Heart left ventricle (tissue), 16 donors: ENCODE measurements around the gene FBXO36. TPM values are rescaled to one million over a fixed set of nuclear protein-coding genes. Genes with fewer than 3 reads are reported as not detected.
"Not testable (repeated sequence)": the region's sequence is repeated elsewhere in the genome, so short reads cannot be mapped to it uniquely, and the experiment has no call there.

Experiments used
- ATAC-seq, 4 donors: fragments of 200-7000 bp; cut with Tn5 transposase; one replicate each; pipeline ENCODE4 v1.9.1; 2020 to 2022; ENCODE audit warnings: moderate library complexity in 4 of 4, mild to moderate bottlenecking in 3 of 4, moderate number of reproducible peaks in 1 of 4
- DNase-seq, 5 donors: peaks; one replicate each; pipeline ENCODE4 v3.0.0-alpha.2; 2020
- H3K27ac ChIP-seq, 12 donors: fragments of 200-600 bp; sonication (generic) in 4 of 12; one replicate each; pipeline versions ENCODE4 v1.5.0 to v1.8.0; 2016 to 2022; ENCODE audit warnings: mild to moderate bottlenecking in 2 of 12
- H3K27me3 ChIP-seq, 9 donors: fragments of 200-600 bp; sonication (generic) in 2 of 9; one replicate each; pipeline versions ENCODE4 v1.5.1 to v1.8.0; 2016 to 2022; ENCODE audit warnings: mild to moderate bottlenecking in 3 of 9
- H3K36me3 ChIP-seq, 9 donors: fragments of 200-600 bp; sonication (generic) in 2 of 9; one replicate each; pipeline versions ENCODE4 v1.5.0 to v1.8.0; 2018 to 2022; ENCODE audit warnings: mild to moderate bottlenecking in 2 of 9
- H3K4me1 ChIP-seq, 12 donors: fragments of 200-600 bp; sonication (generic) in 4 of 12; one replicate each; pipeline versions ENCODE4 v1.5.0 to v1.8.0; 2016 to 2022; ENCODE audit warnings: mild to moderate bottlenecking in 3 of 12
- H3K4me3 ChIP-seq, 12 donors: fragments of 200-600 bp; sonication (generic) in 4 of 12; one replicate each; pipeline versions ENCODE4 v1.5.0 to v1.8.0; 2017 to 2022; ENCODE audit warnings: mild to moderate bottlenecking in 9 of 12, moderate library complexity in 4 of 12
- H3K9me3 ChIP-seq, 12 donors: fragments of 200-600 bp; sonication (generic) in 4 of 12; one replicate each; pipeline versions ENCODE4 v1.5.0 to v1.8.0; 2016 to 2022; ENCODE audit warnings: mild to moderate bottlenecking in 1 of 12
- POLR2A ChIP-seq, 2 donors: fragments of 450-650 bp; IDR thresholded peaks; one replicate each; pipeline ENCODE4 v1.6.1; 2017; ENCODE audit warnings: antibody characterized with exemption in 2 of 2, mild to moderate bottlenecking in 2 of 2, moderate library complexity in 2 of 2
- WGBS, 4 donors: extraction: QIAGEN DNeasy Blood & Tissue Kit in 2 of 4; methylation state at CpG; one replicate each; pipeline versions ENCODE4 v1.1.5 to v1.1.7; 2013 to 2018; 5-methylcytosine and 5-hydroxymethylcytosine counted together
- intact Hi-C, 10 donors: fragments of 100-400 bp; cut with DNase I; formaldehyde crosslinking; loops; one replicate each; pipeline versions ENCODE4 v1.11.1 to v1.14.2; 2022
- polyA plus RNA-seq, 2 donors: library from polyadenylated mRNA; stranded (reverse); fragments of 200-250 nt; gene quantifications; one replicate each; pipeline ENCODE4 v1.2.3, GENCODE V29; 2013
- total RNA-seq, 9 donors: library from RNA; depleted of rRNA in 2 of 9; stranded (reverse); fragments of >200 nt in 2 of 9; fragmentation: NEBNext Ultra II Directional in 3 of 9; extraction: Animal tissue kit (Norgen Biotek cat#: 25700) in 3 of 9; gene quantifications; one replicate each; pipeline versions ENCODE4 v1.1.0 to v1.2.4, GENCODE V29; 2016 to 2023
- TF ChIP-seq, protein P1 (sequence below), 12 donors: fragments of 200-600 bp; sonication (generic) in 4 of 12; IDR thresholded peaks; one replicate each; pipeline versions ENCODE4 v1.5.0 to v1.8.0; 2018 to 2022; ENCODE audit warnings: antibody characterized with exemption in 12 of 12, mild to moderate bottlenecking in 5 of 12
- donor health status: ischemic (EF 13 %, LVEDD 7.1; RV severe dilation, severe dysfunction).
- donor health status: healthy with polysubstance abuse.
- donor health status: DM: no; HTN: yes; CAD: no.
- donor health status: DM: no; HTN: no; CAD: no.
- donor health status: ischemic (EF 25% LVEDD 6.9; RV normal size, moderate dysfunction).
- donor health status: ischemic (EF 25% LVEDD 5.7; RV mildly dilated, moderate dysfunction).
- donor health status: healthy.
- donor health status: DM: yes; HTN: yes; CAD: no.
- donor health status: ischemic (EF 35%, LVEDD 5.7; RV mildly dilated, moderate dysfunction).
- donor health status: nonischemic (EF 11% LVEDD 7.7; RV severe dilation, severe dysfunction).
- donor health status: DM: yes; HTN: yes; CAD: no.
- donor health status: PGD.
- donor health status: ischemic (EF 29% LVEDD 5.4; RV normal size, mild dysfunction).
- donor health status: nonischemic (EF 23%, LVEDD 6.1; RV moderate dilation, normal function).

The FBXO36 gene
- total and polyA plus RNA-seq, 11 donors = 0.23 to 1.9 (median 1.1) TPM

DNA sequence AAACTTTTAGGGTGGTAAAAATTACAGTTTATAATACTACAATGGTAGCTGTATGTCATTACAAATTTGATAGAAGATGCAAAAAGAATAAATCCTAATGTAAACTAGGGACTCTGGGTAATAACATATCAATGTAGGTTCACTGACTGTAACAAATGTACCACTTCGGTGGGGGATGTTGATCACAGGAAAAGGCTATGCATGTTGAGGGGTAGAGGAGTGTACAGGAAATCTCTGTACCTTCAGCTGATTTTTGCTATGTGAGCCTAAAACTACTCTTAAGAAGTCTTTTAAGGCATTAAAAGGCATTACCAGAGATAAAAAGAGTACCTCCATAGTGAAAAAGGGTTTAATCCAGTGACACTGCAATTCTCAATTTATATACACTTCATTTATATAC is 25.4 kb upstream of the FBXO36 start:
- Histone ChIP-seq H3K27ac (no peak overlapping the region), H3K9me3 (no peaks in the 10 kb centered on the region), H3K4me3 (no peak overlapping the region), H3K4me1 (peaks cover 0 to 55% (median 20%) of the 10 kb centered on the region in 12 donors), H3K27me3 (no peaks in the 10 kb centered on the region), H3K36me3 (peaks cover 0 to 11% (median 0%) of the 10 kb centered on the region in 9 donors)
- 39 to 69% (median 48%) methylated on average over 1 of the region's 1 CpG for WGBS, 4 donors
- intact Hi-C loops = no loop called here
- TF ChIP-seq, protein P1, sequence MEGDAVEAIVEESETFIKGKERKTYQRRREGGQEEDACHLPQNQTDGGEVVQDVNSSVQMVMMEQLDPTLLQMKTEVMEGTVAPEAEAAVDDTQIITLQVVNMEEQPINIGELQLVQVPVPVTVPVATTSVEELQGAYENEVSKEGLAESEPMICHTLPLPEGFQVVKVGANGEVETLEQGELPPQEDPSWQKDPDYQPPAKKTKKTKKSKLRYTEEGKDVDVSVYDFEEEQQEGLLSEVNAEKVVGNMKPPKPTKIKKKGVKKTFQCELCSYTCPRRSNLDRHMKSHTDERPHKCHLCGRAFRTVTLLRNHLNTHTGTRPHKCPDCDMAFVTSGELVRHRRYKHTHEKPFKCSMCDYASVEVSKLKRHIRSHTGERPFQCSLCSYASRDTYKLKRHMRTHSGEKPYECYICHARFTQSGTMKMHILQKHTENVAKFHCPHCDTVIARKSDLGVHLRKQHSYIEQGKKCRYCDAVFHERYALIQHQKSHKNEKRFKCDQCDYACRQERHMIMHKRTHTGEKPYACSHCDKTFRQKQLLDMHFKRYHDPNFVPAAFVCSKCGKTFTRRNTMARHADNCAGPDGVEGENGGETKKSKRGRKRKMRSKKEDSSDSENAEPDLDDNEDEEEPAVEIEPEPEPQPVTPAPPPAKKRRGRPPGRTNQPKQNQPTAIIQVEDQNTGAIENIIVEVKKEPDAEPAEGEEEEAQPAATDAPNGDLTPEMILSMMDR (IDR thresholded peaks at IDR 0.05) = no peak
- no peak for TF ChIP-seq POLR2A (IDR thresholded peaks at IDR 0.05)
- no peak for ATAC-seq
- no peak for DNase-seq

DNA sequence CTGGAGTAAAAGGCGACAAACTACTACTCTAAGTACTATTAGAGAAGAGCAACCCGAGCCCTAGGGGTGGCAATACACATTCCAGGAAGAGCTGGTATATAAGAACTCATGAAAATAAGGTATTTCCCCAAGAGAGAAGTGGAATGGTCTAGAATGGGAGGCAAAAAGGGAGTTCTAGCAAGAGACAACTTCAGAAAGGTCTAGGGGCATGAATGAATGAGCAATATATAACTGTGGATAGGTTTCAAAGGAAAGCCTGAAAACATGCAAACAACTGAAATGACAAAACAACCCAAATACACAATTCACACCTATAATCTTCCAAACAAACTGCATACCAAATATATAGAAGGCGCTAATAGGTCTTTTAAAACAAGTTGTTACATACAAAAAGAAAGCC is 22.7 kb upstream of the FBXO36 start:
- WGBS, 4 donors = 82 to 89% (median 88%) methylated on average over 3 of the region's 3 CpGs
- Histone ChIP-seq H3K27me3 (no peaks in the 10 kb centered on the region), H3K9me3 (no peaks in the 10 kb centered on the region), H3K36me3 (peaks cover 0 to 25% (median 9%) of the 10 kb centered on the region in 9 donors), H3K4me1 (peaks cover 4 to 58% (median 22%) of the 10 kb centered on the region in 12 donors), H3K4me3 (no peak overlapping the region), H3K27ac (no peak overlapping the region)
- no peak for TF ChIP-seq POLR2A (IDR thresholded peaks at IDR 0.05)
- TF ChIP-seq, protein P1 (IDR thresholded peaks at IDR 0.05) = no peak
- DNase-seq (no peak), ATAC-seq (no peak)
- intact Hi-C loops = loop anchor here in 1 of 10 donors (10.0 kb wide), 1 partner anchor 45 kb away; no protein-coding TSS in a partner anchor

DNA sequence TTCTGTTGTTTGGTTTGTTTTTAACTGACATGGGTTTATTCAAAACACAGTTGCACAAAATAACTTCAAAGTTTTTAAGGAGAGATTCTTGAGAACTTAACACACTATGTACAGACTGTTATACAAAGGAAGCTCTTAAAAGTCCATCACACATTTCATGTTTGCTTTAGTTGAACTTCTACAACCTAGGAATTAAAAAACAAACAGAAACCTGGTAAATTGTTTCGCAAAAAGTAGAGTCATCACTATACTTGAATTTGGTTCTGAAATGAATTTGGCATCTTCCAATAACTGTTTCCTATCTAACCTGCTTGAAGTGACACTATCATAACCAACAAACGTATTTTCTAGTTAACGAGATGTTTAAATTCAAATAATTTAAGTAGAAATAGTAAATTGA is 22.3 kb upstream of the FBXO36 start:
- Histone ChIP-seq H3K9me3 (no peaks in the 10 kb centered on the region), H3K4me1 (peaks cover 4 to 53% (median 21%) of the 10 kb centered on the region in 12 donors), H3K4me3 (no peak overlapping the region), H3K27me3 (no peaks in the 10 kb centered on the region), H3K36me3 (peaks cover 0 to 29% (median 9%) of the 10 kb centered on the region in 9 donors), H3K27ac (no peak overlapping the region)
- TF ChIP-seq, protein P1 (IDR thresholded peaks at IDR 0.05) = no peak
- TF ChIP-seq POLR2A (IDR thresholded peaks at IDR 0.05) = no peak
- ATAC-seq (no peak), DNase-seq (no peak)
- WGBS, 4 donors = 93 to 95% (median 94%) methylated on average over 3 of the region's 3 CpGs
- intact Hi-C loops = loop anchor here in 1 of 10 donors (10.0 kb wide), 1 partner anchor 45 kb away; no protein-coding TSS in a partner anchor

DNA sequence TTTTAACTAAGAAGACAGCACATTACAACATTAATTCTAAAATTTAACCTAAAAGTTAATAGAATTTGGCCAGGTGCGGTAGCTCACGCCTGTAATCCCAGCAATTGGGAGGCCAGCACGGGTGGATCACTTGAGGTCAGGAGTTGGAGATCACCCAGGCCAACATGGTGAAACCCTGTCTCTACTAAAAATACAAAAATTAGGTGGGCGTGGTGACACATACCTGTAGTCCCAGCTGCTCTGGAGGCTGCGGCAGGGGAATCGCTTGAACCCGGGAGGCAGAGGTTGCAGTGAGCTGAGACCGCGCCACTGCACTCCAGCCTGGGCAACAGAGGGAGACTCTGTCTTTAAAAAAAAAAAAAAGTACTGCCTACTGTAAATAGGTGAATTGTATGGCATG is 21.8 kb upstream of the FBXO36 start:
- H3K4me3 ChIP-seq = not testable (repeated sequence)
- WGBS, 4 donors = 92 to 97% (median 95%) methylated on average over 9 of the region's 9 CpGs
- H3K36me3 ChIP-seq = peaks cover 0 to 31% (median 9%) of the 10 kb centered on the region in 9 donors

DNA sequence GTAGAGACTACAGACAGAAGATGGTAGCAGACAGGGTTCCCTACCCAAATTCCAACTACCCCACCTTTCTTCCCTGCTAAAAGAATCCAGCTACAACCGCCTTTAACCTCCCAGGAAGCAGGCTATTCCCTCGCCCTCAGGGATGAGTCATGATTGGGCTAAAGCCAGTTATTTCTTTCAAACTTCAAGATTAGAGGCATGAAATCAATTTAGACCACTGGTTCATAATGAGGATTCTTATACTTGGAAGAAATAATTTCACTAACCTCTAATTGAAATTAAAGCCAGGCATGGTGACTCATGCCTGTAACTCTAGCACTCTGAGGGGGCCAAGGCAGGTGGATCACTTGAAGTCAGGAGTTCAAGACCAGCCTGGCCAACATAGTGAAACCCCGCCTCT is 20.5 kb upstream of the FBXO36 start:
- intact Hi-C loops = loop anchor here in 1 of 10 donors (10.0 kb wide), 1 partner anchor 47 kb away; no protein-coding TSS in a partner anchor
- 41 to 45% (median 44%) methylated on average over 3 of the region's 3 CpGs for WGBS, 4 donors
- DNase-seq (no peak), ATAC-seq (peak in 3 of 4 donors; percentile 53 to 62 (median 55))
- H3K4me3 ChIP-seq = no peak overlapping the region
- peaks cover 0 to 35% (median 9%) of the 10 kb centered on the region in 9 donors for H3K36me3 ChIP-seq
- H3K27ac ChIP-seq = no peak overlapping the region
- H3K27me3 ChIP-seq = no peaks in the 10 kb centered on the region
- no peaks in the 10 kb centered on the region for H3K9me3 ChIP-seq
- TF ChIP-seq, protein P1 (IDR thresholded peaks at IDR 0.05) = no peak
- no peak for TF ChIP-seq POLR2A (IDR thresholded peaks at IDR 0.05)
- H3K4me1 ChIP-seq = peaks cover 4 to 47% (median 23%) of the 10 kb centered on the region in 12 donors

More for the DNA sequence above, 21.8 kb upstream of the FBXO36 start:
- intact Hi-C loops = loop anchor here in 1 of 10 donors (10.0 kb wide), 1 partner anchor 46 kb away; no protein-coding TSS in a partner anchor
- not testable (repeated sequence) for H3K27me3 ChIP-seq, H3K27ac ChIP-seq, DNase-seq, ATAC-seq, H3K9me3 ChIP-seq
- H3K4me1 ChIP-seq = peaks cover 4 to 49% (median 21%) of the 10 kb centered on the region in 12 donors
